Gastrocnemius medialis (tissue), 4 donors: Measurements from ENCODE around the gene CALN1.

Source experiments
- CTCF ChIP-seq, 5 experiments: fragments of 450-650 bp in 3 of 5; fragments of 200-600 bp in 2 of 5; sonication (generic) in 2 of 5; IDR thresholded peaks in 4 of 5; conservative IDR thresholded peaks in 1 of 5; 1 replicate in 4 of 5; 2 replicates in 1 of 5; pipeline ENCODE4 v1.5.1; 2016 to 2019; ENCODE audit warnings: antibody characterized with exemption in 5 of 5, mild to moderate bottlenecking in 3 of 5, moderate library complexity in 3 of 5
- POLR2A ChIP-seq, 2 donors: fragments of 450-650 bp; IDR thresholded peaks; one replicate each; pipeline ENCODE4 v1.6.1; 2017; ENCODE audit warnings: antibody characterized with exemption in 2 of 2, mild to moderate bottlenecking in 2 of 2, moderate library complexity in 2 of 2

GRCh38 chr7:72211175-72211574, 201.0 kb downstream of the CALN1 start:
- no peak for TF ChIP-seq CTCF (IDR thresholded peaks at IDR 0.05 in 4 of 5, conservative IDR thresholded peaks at IDR 0.05 in 1 of 5)
- no peak for TF ChIP-seq POLR2A (IDR thresholded peaks at IDR 0.05)
